Measurements from ENCODE around the gene VPS9D1.

Gene VPS9D1, protein sequence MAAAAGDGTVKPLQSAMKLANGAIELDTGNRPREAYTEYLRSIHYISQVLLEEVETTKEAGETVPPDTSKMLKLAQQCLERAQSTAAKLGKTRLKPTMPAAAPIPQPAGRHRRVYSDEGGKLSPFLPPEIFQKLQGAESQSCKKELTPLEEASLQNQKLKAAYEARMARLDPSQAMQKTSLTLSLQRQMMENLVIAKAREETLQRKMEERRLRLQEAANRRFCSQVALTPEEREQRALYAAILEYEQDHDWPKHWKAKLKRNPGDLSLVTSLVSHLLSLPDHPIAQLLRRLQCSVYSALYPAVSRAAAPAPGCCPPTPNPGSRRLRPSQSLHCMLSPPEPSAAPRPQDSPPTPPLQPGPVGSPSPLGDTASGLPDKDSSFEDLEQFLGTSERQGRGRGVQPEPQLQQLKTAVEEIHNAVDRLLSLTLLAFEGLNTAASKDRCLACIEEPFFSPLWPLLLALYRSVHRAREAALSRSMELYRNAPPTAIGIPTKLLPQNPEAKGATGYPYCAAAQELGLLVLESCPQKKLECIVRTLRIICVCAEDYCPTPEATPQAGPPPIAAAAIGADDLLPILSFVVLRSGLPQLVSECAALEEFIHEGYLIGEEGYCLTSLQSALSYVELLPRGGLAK

DNA sequence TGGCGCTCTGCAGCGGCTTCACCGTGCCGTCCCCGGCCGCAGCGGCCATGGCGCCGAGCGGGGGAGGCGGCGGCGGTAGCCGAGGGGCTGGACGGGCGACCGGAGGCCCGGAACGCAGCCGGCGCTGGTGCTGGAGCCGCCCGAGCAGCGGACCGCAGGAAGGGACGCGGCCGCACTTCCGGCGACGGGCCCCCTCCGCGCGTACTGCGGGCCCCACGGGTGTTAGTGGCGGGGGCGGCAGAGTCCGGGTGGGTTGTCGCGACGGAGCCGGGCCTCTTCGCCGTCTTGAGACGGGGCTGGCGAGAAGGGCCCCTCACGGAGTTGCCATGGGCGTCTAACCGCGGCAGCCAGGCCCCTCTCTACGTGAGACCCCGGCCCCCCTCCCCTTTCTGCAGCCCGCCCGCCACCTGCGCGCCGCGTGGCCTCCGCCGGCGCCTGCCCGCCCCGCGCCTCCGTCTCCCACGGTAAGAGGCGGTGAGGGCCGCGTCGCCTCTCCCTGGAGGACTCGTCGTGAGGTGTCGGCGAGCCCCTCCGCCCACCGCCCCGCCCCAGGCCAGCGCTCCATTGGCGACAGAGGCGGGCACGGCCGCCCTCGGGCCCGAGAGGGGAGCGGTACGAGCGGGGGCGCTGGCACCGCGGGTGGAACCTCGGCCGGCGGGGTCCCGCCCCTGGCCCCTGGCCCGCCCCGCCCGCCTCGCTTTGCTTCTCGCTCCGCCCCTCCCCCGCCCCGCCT lies at the start of gene VPS9D1, which contains the start of gene ZNF276:
VPS9D1 (minus strand) TSS at position 86 of the 733 bp plus-strand sequence; CDS start at position 49, 37 bp downstream.
ZNF276 (plus strand) TSS at position 725 of the 733 bp plus-strand sequence. CDS start 104 bp downstream, outside the sequence.
- DNase-seq: peak; percentile 24

DNA sequence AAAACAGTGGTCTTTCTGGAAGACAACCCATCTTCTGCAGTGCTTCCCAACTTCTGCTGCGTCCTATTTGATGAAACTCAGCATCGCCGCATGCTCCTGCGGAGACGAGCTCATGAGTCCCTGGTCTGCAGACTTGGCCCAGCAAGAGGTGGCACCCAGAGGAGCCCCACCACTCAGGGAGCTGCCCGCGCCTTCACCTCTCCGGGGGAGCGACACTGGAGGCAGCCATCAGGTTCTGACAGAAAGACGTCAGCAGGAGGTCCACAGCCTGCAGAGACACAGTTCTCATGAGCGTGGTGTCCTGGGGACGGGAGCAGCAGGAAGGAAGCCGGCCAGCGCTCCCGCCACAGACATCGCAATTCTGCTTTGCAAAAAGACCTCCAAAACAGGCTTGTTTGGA lies 49.7 kb upstream of the VPS9D1 start:
- no peak for DNase-seq

DNA sequence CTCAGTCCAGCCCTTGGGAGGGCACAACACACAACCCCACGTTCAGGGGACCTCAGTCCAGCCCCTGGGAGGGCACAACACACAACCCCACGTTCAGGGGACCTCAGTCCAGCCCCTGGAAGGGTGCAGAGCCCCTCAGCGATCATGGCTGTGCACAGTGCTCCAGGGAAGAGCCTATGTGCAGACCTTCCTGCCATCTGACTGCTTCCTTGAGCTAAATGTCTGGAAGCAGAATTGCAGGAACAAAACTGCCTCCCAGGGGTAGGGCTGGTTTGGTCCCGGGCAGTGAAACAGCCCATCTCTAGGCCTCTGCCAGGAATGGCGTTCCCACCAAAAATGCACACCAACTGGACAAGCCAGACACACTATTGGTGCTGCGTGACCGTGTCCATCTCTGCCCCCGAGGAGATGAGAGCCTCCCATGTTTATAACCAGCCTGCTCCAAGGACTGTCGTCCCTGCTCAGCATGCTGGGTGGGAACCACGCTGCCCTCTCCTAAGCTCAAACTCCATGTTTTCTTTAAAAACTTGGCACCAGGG lies 44.7 kb upstream of the VPS9D1 start:
- no peak for DNase-seq

DNA sequence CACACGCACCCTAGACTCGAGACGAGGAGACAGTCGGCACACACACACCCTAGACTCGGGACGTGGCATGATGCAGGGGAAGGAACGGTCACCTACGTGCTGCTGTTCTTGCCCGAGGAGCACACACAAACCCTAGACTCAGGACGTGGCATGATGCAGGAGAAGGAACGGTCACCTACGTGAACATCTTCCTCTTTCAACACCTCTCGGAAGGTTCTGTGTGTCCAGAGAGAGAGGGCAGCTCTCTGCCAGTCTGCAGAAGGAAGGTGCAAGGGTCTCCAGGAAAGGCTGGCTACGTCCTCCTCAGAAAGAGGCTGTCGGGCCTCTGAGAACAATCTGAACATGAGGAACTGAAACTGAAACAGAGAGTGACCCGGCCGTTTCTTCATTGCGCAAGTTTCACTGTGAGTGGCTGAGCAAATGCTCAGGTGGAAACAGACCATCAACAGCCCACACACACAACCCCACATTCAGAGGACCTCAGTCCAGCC lies 44.1 kb upstream of the VPS9D1 start:
- no peak for DNase-seq

DNA sequence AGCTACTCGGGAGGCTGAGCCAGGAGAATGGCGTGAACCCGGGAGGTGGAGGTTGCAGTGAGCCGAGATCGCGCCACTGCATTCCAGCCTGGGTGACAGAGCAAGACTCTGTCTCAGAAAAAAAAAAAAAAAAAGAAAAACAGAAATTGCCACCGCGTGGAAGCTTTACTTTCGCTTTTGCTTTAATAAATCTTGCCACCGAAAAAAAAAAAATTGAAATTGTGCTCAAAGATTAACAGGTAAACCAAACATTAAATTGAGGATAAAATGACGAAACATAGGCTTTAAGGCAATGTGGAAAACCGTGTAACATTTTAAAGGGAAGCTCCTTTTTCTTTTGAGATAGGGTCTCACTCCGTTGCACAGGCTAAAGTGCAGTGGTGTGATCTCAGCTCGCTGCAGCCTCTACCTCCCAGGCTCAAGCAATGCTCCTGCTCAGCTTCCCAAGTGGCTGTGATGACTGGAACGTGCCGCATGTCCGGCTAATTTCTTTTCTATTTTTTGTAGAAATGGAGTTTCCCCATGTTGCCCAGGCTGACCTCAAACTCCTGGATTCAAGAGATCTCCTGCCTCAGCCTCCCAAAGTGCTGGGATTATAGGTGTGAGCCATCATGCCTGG lies 40.7 kb upstream of the VPS9D1 start:
- DNase-seq: no peak

DNA sequence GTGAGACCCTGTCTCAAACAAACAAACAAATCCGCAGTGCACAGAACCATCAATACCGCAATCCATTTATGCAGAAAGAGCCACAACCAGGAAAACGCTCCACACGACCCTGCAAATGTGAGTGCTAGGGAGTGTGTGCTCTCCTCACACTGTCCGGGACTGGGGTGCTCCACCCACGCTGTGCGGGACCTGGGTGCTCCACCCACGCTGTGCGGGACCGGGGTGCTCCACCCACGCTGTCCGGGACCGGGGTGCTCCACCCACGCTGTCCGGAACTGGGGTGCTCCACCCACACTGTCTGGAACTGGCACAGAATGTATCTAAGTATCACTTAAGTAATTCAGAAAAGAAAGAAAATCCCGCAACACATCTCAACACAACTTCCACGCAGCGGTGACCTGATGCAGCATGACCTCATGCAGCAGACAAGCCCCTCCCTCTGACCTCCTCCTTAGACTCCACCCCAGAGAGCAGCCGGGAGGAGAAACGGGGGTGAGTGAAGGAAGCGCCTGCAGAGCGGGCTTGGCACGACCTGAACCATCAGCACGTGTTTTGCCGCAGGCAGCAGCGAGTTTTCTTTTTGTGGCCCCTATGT lies 39.1 kb upstream of the VPS9D1 start:
- DNase-seq: no peak

DNA sequence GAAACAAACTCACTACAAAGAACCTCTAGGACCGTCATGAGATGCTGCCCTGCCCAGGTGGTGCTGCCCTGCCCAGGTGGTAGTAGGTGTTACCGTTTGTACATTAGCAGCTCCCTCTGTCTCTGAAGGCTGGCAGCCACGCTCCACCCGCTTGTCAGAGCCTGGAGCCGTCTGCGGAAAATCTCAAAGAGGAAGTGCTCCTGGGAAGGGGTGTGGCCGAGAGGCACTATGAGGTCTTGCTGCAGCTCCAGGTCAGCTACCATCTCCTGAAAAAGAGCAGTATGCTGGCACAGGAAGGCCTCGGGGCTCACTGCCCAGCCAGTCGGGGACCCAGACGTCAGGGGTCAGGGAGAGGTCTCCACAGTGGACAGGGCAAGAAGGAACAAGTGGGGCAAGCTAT lies 28.9 kb upstream of the VPS9D1 start:
- no peak for DNase-seq

DNA sequence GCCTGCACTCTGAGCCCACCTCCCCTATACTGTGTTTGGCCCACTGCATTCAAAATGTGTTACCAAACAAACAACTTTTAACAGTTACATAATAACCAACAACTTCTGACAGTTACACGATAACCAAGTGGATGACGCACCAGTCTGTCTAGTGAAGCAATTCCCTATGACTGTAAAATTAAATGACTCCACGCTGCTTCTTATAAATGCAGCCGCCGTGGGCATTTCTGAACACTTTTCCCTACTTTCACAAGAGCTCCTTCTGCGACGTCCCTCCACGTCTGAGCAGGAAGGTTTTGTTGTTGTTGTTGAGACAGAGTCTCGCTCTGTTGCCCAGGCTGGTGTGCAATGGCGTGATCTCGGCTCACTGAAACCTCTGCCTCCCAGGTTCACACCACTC lies 28.2 kb upstream of the VPS9D1 start:
- no peak for DNase-seq

DNA sequence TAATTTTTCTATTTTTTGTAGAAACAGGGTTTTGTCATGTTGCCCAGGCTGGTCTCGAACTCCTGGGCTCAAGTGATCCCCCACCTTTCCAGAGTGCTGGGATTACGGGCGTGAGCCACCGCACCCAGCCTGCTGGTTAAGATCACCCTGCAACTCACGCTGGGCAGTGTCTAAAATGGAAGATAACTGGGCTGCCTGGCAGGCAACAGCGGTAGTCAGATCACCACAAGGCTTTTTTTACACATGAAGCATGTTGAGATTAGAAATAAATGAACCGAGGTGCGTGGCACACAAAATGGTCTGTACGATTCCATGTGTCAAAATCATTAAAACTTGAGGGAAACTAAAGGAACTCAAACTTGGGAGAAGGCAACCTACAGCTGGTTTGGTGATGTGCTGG lies 27.4 kb upstream of the VPS9D1 start:
- DNase-seq: no peak

DNA sequence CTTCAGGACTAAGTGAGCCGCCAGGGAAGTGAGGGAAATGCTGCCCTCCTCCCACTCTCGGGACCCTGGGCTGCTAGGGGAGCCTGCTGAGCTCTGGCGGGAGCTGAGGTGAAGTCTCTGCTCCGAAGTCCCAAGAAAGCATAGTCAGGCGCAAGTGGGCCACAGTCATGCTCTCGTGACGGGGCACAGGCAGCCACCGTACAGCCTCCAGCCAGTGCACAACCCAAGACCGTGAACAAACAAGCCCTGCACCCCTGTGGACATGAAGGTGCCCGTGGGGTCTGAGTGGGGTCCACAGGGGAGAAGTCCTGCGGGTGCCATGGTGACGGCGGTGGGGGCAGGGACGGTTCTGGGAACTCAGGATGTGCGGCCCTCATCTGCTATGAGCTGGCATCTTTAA lies 25.3 kb upstream of the VPS9D1 start:
- no peak for DNase-seq

DNA sequence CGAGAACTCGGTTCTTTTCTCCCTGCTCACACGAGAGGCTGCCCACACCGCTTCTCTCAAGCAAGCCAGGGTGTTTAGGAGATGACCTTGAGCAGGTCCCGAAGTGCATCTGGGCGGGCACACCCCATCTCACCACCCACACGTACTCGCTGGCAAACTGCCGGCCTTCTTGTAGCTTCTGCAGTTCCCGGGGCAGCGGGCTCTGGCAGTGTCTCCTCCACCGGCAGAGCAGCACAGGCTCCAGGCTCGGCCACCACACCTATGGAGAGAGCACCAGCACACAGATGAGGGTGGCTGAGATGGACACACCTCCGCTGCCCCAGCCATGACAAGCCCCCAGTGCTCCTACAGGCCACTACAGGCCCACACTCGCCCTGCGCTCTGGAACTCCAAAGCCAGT lies 24.1 kb upstream of the VPS9D1 start:
- no peak for DNase-seq

DNA sequence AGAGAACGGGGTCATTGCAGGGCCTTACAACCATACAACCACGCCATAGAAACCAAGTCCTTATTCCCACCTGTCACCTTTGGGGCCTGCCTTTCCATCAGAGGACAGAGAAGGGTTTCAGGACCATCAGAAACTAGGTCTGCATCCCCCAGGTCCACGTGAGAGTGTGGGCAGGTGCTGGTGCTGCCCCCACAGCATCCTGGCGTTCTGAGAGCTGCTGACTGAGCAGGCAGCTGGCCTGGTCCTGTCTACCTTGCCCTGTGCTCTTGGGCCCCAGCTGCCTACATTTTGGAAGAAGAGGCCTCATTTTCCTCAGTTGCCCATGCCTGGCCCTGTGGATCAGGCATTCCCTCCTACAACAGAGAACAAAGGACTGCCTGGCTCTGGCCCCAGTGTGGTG lies 22.2 kb upstream of the VPS9D1 start:
- no peak for DNase-seq

DNA sequence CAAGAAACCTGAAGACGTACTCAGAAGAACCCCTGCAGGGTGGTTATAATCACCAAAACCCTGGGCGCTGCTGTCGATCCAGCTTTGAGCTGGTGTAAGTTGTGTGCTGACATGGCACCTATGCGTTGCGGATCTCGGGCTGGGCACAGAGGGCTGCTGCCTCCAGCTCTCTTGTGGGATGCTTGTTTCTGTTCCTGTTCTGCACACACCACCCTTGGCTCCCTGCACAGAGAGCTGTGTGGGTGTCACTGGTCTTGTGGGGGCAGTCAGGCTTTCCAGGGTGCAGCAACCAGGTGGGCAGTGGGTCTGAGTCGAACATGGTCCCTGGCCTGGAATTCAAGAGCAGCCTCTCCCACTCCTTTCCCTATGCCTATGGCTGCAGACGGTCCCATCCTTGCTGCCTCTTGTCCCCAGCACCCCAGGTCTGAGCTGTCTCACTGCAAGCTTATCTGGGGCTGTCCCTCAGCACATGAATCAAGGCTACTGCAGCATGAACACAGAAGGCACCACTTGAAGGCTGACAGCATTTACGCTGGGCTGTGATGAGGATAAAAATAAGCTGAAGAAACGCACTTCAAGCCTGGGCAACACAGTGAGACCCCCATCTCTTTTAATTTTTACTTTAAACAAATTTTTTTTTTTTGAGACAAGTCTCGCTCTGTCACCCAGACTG lies 20.8 kb upstream of the VPS9D1 start:
- DNase-seq: no peak

DNA sequence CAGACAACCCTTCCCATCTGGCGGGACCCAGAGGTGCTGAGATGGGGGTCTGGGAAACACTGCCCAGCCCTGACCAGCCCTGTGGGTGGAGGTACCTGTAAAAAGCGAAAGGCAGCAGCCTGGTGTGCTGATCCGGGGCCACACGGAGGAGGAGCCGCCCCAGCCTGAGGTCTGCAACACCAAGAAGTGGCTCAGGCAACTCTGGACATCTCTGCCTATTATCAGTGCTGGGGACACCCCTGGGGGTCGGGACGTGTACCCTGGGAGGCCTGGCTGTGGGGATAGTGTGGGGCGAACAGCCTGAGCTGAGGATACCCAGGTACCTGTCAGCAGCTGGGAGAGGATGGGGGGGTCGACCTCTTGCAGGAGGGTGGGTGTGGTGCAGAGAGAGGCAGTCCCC lies 18.7 kb upstream of the VPS9D1 start:
- DNase-seq: no peak

DNA sequence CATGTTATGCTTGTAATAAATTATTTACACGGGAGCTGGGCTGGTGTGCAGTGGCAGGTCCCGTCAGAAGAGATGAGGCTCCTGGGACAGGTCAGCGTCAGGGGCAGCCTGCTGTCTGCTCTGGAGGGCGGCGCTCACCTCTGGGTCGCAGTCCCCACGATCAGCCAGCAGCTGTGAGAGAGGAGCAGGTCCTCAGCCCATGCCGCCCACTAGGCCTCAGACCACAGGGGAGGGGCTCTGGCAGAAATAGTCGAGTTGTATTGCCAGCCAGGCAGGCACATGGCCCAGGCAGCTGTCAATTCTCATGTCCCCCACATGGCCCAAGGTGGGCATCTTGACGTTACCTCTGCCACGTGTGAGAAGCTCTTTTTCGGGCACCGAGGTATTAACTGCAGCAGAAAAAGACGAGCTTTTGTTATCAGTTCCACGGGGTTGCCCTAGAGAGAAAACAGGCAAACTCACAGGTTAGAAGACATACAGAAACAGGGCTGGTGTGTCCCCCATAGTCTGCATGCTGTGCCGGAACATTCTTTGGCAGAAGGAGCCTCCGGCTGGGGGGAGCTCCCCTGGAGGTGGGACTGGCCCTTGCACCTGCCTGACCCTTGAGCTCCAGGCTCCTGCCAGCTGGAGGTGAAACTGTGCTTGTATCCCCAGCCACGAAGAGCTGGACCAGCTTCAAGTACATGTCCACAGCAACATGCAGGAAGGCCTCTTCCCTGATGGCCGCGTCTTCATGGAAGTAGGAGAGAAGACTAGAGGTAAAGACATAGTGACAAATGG lies 18.0 kb upstream of the VPS9D1 start:
- DNase-seq: no peak

DNA sequence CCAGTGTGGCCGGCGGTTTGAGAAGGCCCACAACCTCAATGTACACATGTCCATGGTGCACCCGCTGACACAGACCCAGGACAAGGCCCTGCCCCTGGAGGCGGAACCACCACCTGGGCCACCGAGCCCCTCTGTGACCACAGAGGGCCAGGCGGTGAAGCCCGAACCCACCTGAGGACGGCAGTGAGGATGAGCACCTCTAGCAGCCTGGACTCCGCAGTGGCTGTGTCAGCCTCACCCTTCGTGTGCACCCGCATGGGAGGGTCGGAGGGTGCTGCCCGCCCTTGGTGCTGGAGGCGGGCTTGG lies 17.3 kb upstream of the VPS9D1 start:
- no peak for DNase-seq

DNA sequence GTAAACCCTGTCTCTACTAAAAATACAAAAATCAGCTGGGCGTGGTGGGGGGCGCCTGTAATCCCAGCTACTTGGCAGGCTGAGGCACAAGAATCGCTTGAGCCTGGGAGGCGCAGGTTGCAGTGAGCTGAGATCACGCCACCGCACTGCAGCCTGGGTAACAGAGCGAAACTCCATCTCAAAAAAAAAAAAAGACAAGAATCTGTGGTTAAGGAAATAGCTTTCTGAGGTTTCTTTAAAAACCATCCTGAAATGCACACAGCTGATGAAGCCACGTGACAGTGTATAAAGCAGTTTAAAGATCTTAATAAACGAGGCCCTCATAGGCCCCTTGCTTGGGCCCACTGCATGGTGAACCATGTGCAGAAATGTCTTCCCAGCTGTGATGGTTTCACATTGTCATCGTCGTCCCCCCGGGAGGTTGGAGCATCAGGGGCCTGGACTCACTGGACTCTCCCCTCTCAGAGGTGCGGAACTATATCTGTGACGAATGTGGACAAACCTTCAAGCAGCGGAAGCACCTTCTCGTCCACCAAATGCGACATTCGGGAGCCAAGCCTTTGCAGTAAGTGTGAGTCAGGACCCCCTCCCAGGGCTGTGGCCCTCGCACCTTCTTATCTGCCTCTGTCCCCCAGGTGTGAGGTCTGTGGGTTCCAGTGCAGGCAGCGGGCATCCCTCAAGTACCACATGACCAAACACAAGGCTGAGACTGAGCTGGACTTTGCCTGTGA lies 16.8 kb upstream of the VPS9D1 start:
- no peak for DNase-seq

DNA sequence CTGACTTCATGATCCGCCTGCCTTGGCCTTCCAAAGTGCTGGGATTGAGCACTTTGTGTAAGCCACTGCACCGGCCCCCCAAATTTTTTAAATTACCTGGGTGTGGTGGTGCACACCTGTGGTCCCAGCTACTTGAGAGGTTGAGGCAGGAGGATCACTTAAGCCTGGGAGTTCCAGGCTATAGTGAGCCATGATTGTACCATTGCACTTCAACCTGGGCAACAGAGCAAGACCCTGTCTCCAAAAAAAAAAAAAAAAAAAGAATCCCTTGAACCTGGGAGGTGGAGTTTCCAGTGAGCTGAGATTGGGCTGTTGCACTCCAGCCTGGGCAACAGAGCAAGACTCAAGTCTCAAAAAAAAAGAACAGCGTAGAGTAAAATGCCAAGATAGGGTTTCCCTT lies 15.9 kb upstream of the VPS9D1 start:
- no peak for DNase-seq

DNA sequence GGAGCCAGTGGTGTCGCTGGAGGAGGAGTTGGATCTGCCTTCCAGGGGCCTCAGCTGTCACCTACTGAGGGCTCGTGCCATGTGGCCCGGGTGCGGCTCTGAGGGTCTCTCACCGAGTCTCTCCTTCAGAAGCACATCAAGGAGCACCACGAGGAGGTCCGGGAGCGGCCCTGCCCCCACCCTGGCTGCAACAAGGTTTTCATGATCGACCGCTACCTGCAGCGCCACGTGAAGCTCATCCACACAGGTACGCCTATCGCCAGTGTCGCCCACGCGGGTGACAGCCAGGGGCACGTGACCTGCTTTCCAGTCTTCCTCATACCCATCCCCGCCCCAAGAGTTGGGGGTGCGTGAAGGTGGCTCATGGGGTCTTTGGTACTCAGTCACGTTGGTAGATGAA lies 13.1 kb upstream of the VPS9D1 start:
- no peak for DNase-seq

DNA sequence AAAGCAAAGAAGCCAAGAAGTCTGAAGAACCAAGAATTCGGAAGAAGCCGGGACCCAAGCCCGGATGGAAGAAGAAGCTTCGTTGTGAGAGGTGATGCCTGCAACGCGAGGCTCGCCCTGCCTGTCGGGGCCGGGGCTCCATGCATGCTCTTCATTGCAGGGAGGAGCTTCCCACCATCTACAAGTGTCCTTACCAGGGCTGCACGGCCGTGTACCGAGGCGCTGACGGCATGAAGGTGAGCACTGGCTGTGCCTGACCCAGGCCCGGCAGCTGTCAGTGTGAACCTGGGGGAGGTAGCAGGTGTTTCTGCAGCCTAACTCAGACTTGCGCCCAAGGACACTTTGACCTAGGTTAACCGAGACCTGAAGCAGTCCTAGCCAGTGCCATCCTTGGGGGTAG lies 12.6 kb upstream of the VPS9D1 start:
- no peak for DNase-seq

DNA sequence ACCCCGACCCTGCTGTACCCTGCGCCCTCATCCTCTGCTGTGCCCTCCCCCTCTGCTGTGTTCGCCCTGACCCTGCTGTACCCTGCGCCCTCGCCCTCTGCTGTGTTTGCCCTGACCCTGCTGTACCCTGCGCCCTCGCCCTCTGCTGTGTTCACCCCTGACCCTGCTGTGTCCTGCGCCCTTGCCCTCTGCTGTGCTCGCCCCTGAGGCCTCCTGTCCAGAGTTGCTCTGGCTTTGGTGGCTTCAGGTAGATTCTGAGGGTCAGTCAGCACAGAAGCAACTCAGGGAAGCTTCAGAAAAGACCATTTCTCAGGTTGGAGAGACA lies 12.2 kb upstream of the VPS9D1 start:
- DNase-seq: no peak
